Measurements from ENCODE around the gene COPS8.

DNA sequence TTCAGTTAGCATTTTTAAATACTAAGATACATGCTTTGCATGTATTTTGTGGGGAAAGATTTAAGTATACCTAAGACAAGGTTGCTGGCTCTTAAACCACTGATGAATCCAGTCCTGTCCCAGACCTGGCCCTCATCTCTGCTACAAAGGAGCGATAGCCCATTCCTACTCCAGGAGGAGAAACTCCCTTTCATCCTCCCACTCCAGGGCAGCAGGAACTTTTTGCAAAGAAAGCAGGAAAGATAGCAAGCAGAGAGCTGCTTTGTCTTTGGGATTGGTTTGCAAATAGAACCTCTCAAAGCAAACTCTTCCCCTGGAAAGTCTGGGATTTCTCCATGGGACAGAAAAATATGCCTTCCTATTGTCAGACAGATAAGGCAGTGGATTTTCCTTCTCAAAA lies 43.6 kb upstream of the COPS8 start:
- TF ChIP-seq POLR2A (IDR thresholded peaks at IDR 0.05; ENCODE audit: low read length) (no peak), GATA1 (IDR thresholded peaks at IDR 0.05; ENCODE audit: low read depth, low read length) (no peak)
